DND-41 (cell line): ENCODE data around the gene DISC1.

Experiments
- ATAC-seq: fragments of 200-7000 bp; cut with Tn5 transposase; 3 replicates; pipeline ENCODE4 v1.9.1; 2021; ENCODE audit warnings: low read depth; ENCODE audit not compliant: insufficient read depth
- DNase-seq: peaks from one replicate; pipeline ENCODE4 v3.0.0-alpha.2; 2020
- H2AFZ ChIP-seq: 2 replicates; pipeline ENCODE4 v1.6.0; 2012; ENCODE audit warnings: low read depth, low read length
- H3K27ac ChIP-seq: 2 replicates; pipeline ENCODE4 v1.5.1; 2012; ENCODE audit warnings: low read length, inconsistent platforms
- H3K27me3 ChIP-seq: fragments of 200-600 bp; sonication (generic); 2 replicates; pipeline ENCODE4 v1.6.0; 2012; ENCODE audit warnings: low read length, mild to moderate bottlenecking, inconsistent platforms; ENCODE audit not compliant: insufficient read depth, poor library complexity
- H3K36me3 ChIP-seq: 2 replicates; pipeline ENCODE4 v1.5.1; 2012; ENCODE audit warnings: low read length, inconsistent platforms; ENCODE audit not compliant: insufficient read depth
- H3K4me1 ChIP-seq: 2 replicates; pipeline ENCODE4 v1.5.1; 2012; ENCODE audit warnings: mild to moderate bottlenecking, low read length; ENCODE audit not compliant: insufficient read depth
- H3K4me2 ChIP-seq: 2 replicates; pipeline ENCODE4 v1.6.0; 2012; ENCODE audit warnings: mild to moderate bottlenecking, moderate library complexity, low read length, inconsistent platforms; ENCODE audit not compliant: insufficient read depth
- H3K4me3 ChIP-seq, 2 experiments: fragments of 200-600 bp in 1 of 2; shearing (Covaris generic) in 1 of 2; 2 replicates each; pipeline ENCODE4 v1.5.1; 2012 to 2016; ENCODE audit warnings: inconsistent platforms in 2 of 2, low read length in 2 of 2, mild to moderate bottlenecking in 2 of 2, low read depth in 1 of 2, moderate library complexity in 1 of 2
- H3K79me2 ChIP-seq: 2 replicates; pipeline ENCODE4 v1.6.0; 2012; ENCODE audit warnings: low read length, inconsistent platforms; ENCODE audit not compliant: insufficient read depth
- H3K9ac ChIP-seq: 2 replicates; pipeline ENCODE4 v1.6.0; 2012; ENCODE audit warnings: low read depth, mild to moderate bottlenecking, inconsistent platforms, low read length, moderate library complexity
- H3K9me3 ChIP-seq: 2 replicates; pipeline ENCODE4 v1.5.1; 2012; ENCODE audit warnings: low read length, moderate library complexity, mild to moderate bottlenecking, inconsistent platforms; ENCODE audit not compliant: insufficient read depth, severe bottlenecking
- H4K20me1 ChIP-seq: 2 replicates; pipeline ENCODE4 v1.6.0; 2012; ENCODE audit warnings: low read length; ENCODE audit not compliant: insufficient read depth
- EZH2 ChIP-seq: IDR thresholded peaks from 3 replicates; pipeline ENCODE4 v1.6.1; 2012; ENCODE audit warnings: borderline replicate concordance, low read depth, mild to moderate bottlenecking, moderate library complexity, low read length, inconsistent platforms; ENCODE audit not compliant: severe bottlenecking
- TF ChIP-seq, protein P1 (sequence below): IDR thresholded peaks from 2 replicates; pipeline ENCODE4 v1.5.1; 2012; ENCODE audit warnings: borderline replicate concordance, low read length, moderate library complexity, mild to moderate bottlenecking; ENCODE audit not compliant: poor library complexity, severe bottlenecking; ENCODE audit errors: extremely low read depth

The DISC1 gene

DNA sequence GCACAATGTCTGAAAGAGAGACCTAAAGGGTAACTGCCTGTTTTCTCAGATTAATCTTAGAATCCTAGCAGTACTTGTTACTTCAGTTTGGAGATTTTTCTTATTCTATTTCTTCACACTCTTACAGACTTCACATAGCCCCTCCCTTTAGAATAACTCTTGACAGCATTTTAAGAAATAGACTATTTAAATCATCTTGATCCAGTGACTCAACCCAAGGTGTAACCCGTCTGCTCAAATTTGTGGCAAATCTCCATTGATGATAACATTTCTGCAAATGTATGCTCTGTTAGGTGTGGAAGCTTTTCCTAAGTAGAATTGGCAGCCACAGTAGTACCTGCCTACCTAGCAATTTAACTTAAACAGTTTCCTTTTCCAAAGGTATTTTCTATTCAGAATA lies 391.2 kb downstream of the DISC1 start:
- DNase-seq (no peak), ATAC-seq (no peak)
- Histone ChIP-seq H3K79me2 (no peaks in the 10 kb centered on the region), H3K4me2 (no peak overlapping the region), H3K4me3 (no peak overlapping the region), H3K9me3 (no peaks in the 10 kb centered on the region), H4K20me1 (no peaks in the 10 kb centered on the region), H3K4me1 (no peaks in the 10 kb centered on the region), H3K36me3 (no peaks in the 10 kb centered on the region), H3K9ac (no peak overlapping the region), H3K27ac (no peak overlapping the region), H3K27me3 (no peaks in the 10 kb centered on the region), H2AFZ (no peak overlapping the region)
- TF ChIP-seq, protein P1, sequence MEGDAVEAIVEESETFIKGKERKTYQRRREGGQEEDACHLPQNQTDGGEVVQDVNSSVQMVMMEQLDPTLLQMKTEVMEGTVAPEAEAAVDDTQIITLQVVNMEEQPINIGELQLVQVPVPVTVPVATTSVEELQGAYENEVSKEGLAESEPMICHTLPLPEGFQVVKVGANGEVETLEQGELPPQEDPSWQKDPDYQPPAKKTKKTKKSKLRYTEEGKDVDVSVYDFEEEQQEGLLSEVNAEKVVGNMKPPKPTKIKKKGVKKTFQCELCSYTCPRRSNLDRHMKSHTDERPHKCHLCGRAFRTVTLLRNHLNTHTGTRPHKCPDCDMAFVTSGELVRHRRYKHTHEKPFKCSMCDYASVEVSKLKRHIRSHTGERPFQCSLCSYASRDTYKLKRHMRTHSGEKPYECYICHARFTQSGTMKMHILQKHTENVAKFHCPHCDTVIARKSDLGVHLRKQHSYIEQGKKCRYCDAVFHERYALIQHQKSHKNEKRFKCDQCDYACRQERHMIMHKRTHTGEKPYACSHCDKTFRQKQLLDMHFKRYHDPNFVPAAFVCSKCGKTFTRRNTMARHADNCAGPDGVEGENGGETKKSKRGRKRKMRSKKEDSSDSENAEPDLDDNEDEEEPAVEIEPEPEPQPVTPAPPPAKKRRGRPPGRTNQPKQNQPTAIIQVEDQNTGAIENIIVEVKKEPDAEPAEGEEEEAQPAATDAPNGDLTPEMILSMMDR = no peak
- TF ChIP-seq EZH2 = no peak

DNA sequence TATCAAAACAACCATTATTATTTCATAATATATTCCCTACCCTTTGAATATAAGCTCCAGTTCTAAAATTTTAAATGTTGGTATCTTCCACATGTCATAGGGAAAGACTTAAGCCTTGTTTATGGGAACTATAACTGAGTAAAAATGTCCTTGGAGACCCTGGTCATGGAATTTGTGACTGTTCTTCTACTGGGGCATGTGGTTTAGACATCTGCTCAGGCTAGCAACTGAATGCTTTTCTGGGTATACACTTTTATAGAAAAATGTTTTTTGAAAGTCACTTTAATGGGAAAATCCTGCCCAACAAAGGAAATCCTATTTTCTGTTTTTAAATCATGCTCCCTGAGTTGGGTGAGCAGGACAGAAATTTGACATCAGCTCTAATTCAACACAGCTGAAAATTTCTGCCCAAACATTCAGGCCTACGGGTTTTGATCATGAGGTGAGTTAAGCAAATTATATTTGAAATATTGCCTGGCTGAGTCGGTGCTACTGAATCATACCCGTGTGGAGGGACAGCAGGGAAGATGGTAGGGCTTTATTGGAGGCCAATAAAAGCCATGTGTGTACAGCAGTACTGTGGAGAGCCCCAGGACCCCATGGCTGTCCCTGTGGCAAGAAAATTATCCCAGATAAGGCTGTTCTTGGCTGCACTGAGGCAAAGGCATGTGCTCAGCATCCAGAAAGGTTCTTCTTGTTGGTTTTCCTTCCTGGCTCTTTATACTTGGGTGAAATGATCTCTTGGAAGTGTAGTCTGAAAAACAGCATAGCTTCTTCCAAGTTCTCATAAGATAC lies 391.8 kb downstream of the DISC1 start:
- no peaks in the 10 kb centered on the region for H3K79me2 ChIP-seq
- no peak overlapping the region for H3K27ac ChIP-seq
- no peak for ATAC-seq
- no peaks in the 10 kb centered on the region for H3K36me3 ChIP-seq
- no peaks in the 10 kb centered on the region for H3K9me3 ChIP-seq
- TF ChIP-seq, protein P1 = no peak
- TF ChIP-seq EZH2 = no peak
- no peak for DNase-seq
- H4K20me1 ChIP-seq = no peaks in the 10 kb centered on the region
- H3K27me3 ChIP-seq = no peaks in the 10 kb centered on the region
- H3K4me2 ChIP-seq = no peak overlapping the region
- H3K9ac ChIP-seq = no peak overlapping the region
- no peak overlapping the region for H3K4me3 ChIP-seq
- no peak overlapping the region for H2AFZ ChIP-seq
- no peaks in the 10 kb centered on the region for H3K4me1 ChIP-seq

DNA sequence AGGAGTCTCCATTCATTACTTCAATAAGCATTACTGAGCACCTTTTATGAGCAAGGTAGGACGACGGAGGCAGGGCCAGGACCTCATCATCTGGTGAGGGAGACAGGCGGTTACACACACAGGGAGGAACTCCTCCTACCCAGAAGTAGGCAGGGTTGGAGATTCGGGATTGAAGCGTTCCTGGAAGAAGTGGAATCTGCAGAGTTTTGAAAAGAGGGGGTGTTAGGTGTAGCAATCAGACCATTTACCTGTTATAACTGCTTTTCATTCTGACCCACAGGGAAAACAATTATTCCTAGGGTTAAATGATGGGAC lies 392.4 kb downstream of the DISC1 start:
- no peak overlapping the region for H3K4me2 ChIP-seq
- DNase-seq (no peak), ATAC-seq (no peak)
- H3K9me3 ChIP-seq = no peaks in the 10 kb centered on the region
- H3K4me1 ChIP-seq = no peaks in the 10 kb centered on the region
- H3K4me3 ChIP-seq = no peak overlapping the region
- no peak overlapping the region for H3K27ac ChIP-seq
- TF ChIP-seq, protein P1 = no peak
- TF ChIP-seq EZH2 = no peak
- H2AFZ ChIP-seq = no peak overlapping the region
- no peak overlapping the region for H3K9ac ChIP-seq
- H4K20me1 ChIP-seq = no peaks in the 10 kb centered on the region
- H3K79me2 ChIP-seq = no peaks in the 10 kb centered on the region
- no peaks in the 10 kb centered on the region for H3K27me3 ChIP-seq
- H3K36me3 ChIP-seq = no peaks in the 10 kb centered on the region

DNA sequence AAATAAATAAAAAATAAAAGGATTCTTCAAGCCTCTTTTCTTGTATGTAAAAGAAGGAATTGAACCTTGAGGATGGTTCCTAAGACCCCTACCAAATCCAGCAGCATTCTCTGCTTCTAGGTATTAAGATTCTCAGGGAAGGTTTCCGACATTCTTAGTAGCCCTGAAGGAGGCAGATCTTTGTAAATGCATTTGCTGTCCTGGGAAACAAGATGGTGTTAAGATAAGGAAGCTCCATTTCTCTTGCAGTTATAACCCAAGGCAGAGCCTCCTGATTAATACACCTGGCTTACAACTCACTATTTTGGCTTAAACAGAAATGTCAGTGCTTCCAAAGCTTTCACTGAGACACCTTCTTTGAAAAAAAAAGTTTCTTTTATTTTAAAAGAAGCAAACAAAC lies 393.8 kb downstream of the DISC1 start:
- no peak for ATAC-seq
- TF ChIP-seq, protein P1 = no peak
- TF ChIP-seq EZH2 = no peak
- H3K4me2 ChIP-seq = no peak overlapping the region
- no peaks in the 10 kb centered on the region for H3K36me3 ChIP-seq
- H3K9ac ChIP-seq = no peak overlapping the region
- H3K27ac ChIP-seq = no peak overlapping the region
- no peaks in the 10 kb centered on the region for H3K27me3 ChIP-seq
- no peak overlapping the region for H3K4me3 ChIP-seq
- no peaks in the 10 kb centered on the region for H3K79me2 ChIP-seq
- H3K9me3 ChIP-seq = no peaks in the 10 kb centered on the region
- H3K4me1 ChIP-seq = no peaks in the 10 kb centered on the region
- no peaks in the 10 kb centered on the region for H4K20me1 ChIP-seq
- DNase-seq = no peak
- H2AFZ ChIP-seq = no peak overlapping the region
